ENCODE results near the gene BPIFB6. TPM values are rescaled to one million over a fixed set of nuclear protein-coding genes. Genes with fewer than 3 reads are reported as not detected.

BPIFB6 gene
- total and polyA plus RNA-seq, 2 donors (not counting 1 experiment from before 2014, with no cell fraction given): not detected

- no peak for TF ChIP-seq EZH2 (IDR thresholded peaks at IDR 0.05; ENCODE audit: low read length, missing control alignments)
- no peak for TF ChIP-seq CTCF (conservative IDR thresholded peaks at IDR 0.05 in 1 of 2, IDR thresholded peaks at IDR 0.05 in 1 of 2; ENCODE audit: low read depth in 1 of 2, low read length in 2 of 2)
- Histone ChIP-seq H3K4me3 (replicated peaks in 1 of 4; ENCODE audit: control extremely low read depth in 1 of 4, insufficient read depth in 1 of 4, low read depth in 3 of 4, low read length in 4 of 4) (no peak overlapping the region), H3K4me2 (ENCODE audit: extremely low read depth, insufficient read depth, low read length) (no peak overlapping the region), H3K9me3 (ENCODE audit: control insufficient read depth, insufficient read depth, low read depth, low read length) (no peaks in the 10 kb centered on the region), H3K27me3 (ENCODE audit: control insufficient read depth, insufficient read depth, low read length) (no peaks in the 10 kb centered on the region), H3K27ac (ENCODE audit: insufficient read depth, low read length) (no peak overlapping the region), H3K9ac (ENCODE audit: insufficient read depth, low read length) (no peak overlapping the region), H3K79me2 (ENCODE audit: control insufficient read depth, insufficient read depth, low read length) (no peaks in the 10 kb centered on the region), H2AFZ (ENCODE audit: low read length) (no peak overlapping the region), H3K36me3 (ENCODE audit: control insufficient read depth, insufficient read depth, low read length) (no peaks in the 10 kb centered on the region), H3K4me1 (ENCODE audit: control insufficient read depth, extremely low read depth, insufficient read depth, low read length) (no peaks in the 10 kb centered on the region), H4K20me1 (ENCODE audit: control insufficient read depth, extremely low read depth, insufficient read depth, low read length) (no peaks in the 10 kb centered on the region)
- no peak for DNase-seq (ENCODE audit: low read depth in 2 of 2)
These were observed 38.2 kb downstream of the BPIFB6 start for GRCh38 chr20:33069673-33070072.

- no peaks in the 10 kb centered on the region for H3K36me3 ChIP-seq (ENCODE audit: control insufficient read depth, insufficient read depth, low read length)
- TF ChIP-seq EZH2 (IDR thresholded peaks at IDR 0.05; ENCODE audit: low read length, missing control alignments) (no peak), CTCF (conservative IDR thresholded peaks at IDR 0.05 in 1 of 2, IDR thresholded peaks at IDR 0.05 in 1 of 2; ENCODE audit: low read depth in 1 of 2, low read length in 2 of 2) (no peak)
- no peaks in the 10 kb centered on the region for H3K27me3 ChIP-seq (ENCODE audit: control insufficient read depth, insufficient read depth, low read length)
These were observed 38.9 kb downstream of the BPIFB6 start for GRCh38 chr20:33070111-33071053.

GRCh38 chr20:33071198-33071597 lies 39.8 kb downstream of the BPIFB6 start:
- Histone ChIP-seq H3K27me3 (ENCODE audit: control insufficient read depth, insufficient read depth, low read length) (no peaks in the 10 kb centered on the region), H3K9ac (ENCODE audit: insufficient read depth, low read length) (no peak overlapping the region), H3K9me3 (ENCODE audit: control insufficient read depth, insufficient read depth, low read depth, low read length) (no peaks in the 10 kb centered on the region), H4K20me1 (ENCODE audit: control insufficient read depth, extremely low read depth, insufficient read depth, low read length) (no peaks in the 10 kb centered on the region), H3K27ac (ENCODE audit: insufficient read depth, low read length) (no peak overlapping the region), H3K4me2 (ENCODE audit: extremely low read depth, insufficient read depth, low read length) (no peak overlapping the region), H3K4me1 (ENCODE audit: control insufficient read depth, extremely low read depth, insufficient read depth, low read length) (no peaks in the 10 kb centered on the region), H2AFZ (ENCODE audit: low read length) (no peak overlapping the region), H3K36me3 (ENCODE audit: control insufficient read depth, insufficient read depth, low read length) (no peaks in the 10 kb centered on the region), H3K4me3 (replicated peaks in 1 of 4; ENCODE audit: control extremely low read depth in 1 of 4, insufficient read depth in 1 of 4, low read depth in 3 of 4, low read length in 4 of 4) (no peak overlapping the region), H3K79me2 (ENCODE audit: control insufficient read depth, insufficient read depth, low read length) (no peaks in the 10 kb centered on the region)
- DNase-seq (ENCODE audit: low read depth in 2 of 2): no peak
- no peak for TF ChIP-seq EZH2 (IDR thresholded peaks at IDR 0.05; ENCODE audit: low read length, missing control alignments)
- TF ChIP-seq CTCF (conservative IDR thresholded peaks at IDR 0.05 in 1 of 2, IDR thresholded peaks at IDR 0.05 in 1 of 2; ENCODE audit: low read depth in 1 of 2, low read length in 2 of 2): no peak

More at GRCh38 chr20:33070111-33071053, 38.9 kb downstream of the BPIFB6 start:
- H3K4me2 ChIP-seq (ENCODE audit: extremely low read depth, insufficient read depth, low read length): no peak overlapping the region
- no peak overlapping the region for H3K4me3 ChIP-seq (replicated peaks in 1 of 4; ENCODE audit: control extremely low read depth in 1 of 4, insufficient read depth in 1 of 4, low read depth in 3 of 4, low read length in 4 of 4)
- H3K9me3 ChIP-seq (ENCODE audit: control insufficient read depth, insufficient read depth, low read depth, low read length): no peaks in the 10 kb centered on the region
- H3K27ac ChIP-seq (ENCODE audit: insufficient read depth, low read length): no peak overlapping the region
- no peak overlapping the region for H3K9ac ChIP-seq (ENCODE audit: insufficient read depth, low read length)
- no peak for DNase-seq (ENCODE audit: low read depth in 2 of 2)
- H3K79me2 ChIP-seq (ENCODE audit: control insufficient read depth, insufficient read depth, low read length): no peaks in the 10 kb centered on the region
- no peak overlapping the region for H2AFZ ChIP-seq (ENCODE audit: low read length)
- no peaks in the 10 kb centered on the region for H4K20me1 ChIP-seq (ENCODE audit: control insufficient read depth, extremely low read depth, insufficient read depth, low read length)
- no peaks in the 10 kb centered on the region for H3K4me1 ChIP-seq (ENCODE audit: control insufficient read depth, extremely low read depth, insufficient read depth, low read length)

All from fibroblast of lung (primary cell).